ENCODE results near the gene MRTFA. TPM values are rescaled to one million over a fixed set of nuclear protein-coding genes. Genes with fewer than 3 reads are reported as not detected.

MRTFA gene
- total RNA-seq, 3 donors from 2014 or later = 32.4 to 45.3 (median 35.0) TPM

GRCh38 chr22:40553014-40553554 is 83.4 kb downstream of the MRTFA start:
- H3K4me3 ChIP-seq = no peak overlapping the region
- H3K4me1 ChIP-seq (ENCODE audit: low read depth) = no peaks in the 10 kb centered on the region
- DNase-seq (no peak), ATAC-seq (no peak)
- H3K9me3 ChIP-seq = no peaks in the 10 kb centered on the region
- no peaks in the 10 kb centered on the region for H3K36me3 ChIP-seq (ENCODE audit: low read depth)
- intact Hi-C loops (cut with DNase I, micrococcal nuclease) = no loop called here
- TF ChIP-seq CTCF (IDR thresholded peaks at IDR 0.05) = no peak

GRCh38 chr22:40552070-40552469 is 84.4 kb downstream of the MRTFA start:
- H3K9me3 ChIP-seq = no peaks in the 10 kb centered on the region
- ATAC-seq (no peak), DNase-seq (no peak)
- TF ChIP-seq CTCF (IDR thresholded peaks at IDR 0.05) = no peak
- intact Hi-C loops (cut with DNase I, micrococcal nuclease) = no loop called here
- no peak overlapping the region for H3K4me3 ChIP-seq
- H3K36me3 ChIP-seq (ENCODE audit: low read depth) = no peaks in the 10 kb centered on the region
- no peaks in the 10 kb centered on the region for H3K4me1 ChIP-seq (ENCODE audit: low read depth)

- no peak for TF ChIP-seq CTCF (IDR thresholded peaks at IDR 0.05)
- Histone ChIP-seq H3K4me1 (ENCODE audit: low read depth) (no peaks in the 10 kb centered on the region), H3K9me3 (no peaks in the 10 kb centered on the region), H3K4me3 (no peak overlapping the region), H3K36me3 (ENCODE audit: low read depth) (no peaks in the 10 kb centered on the region)
- DNase-seq (no peak), ATAC-seq (no peak)
- intact Hi-C loops (cut with DNase I, micrococcal nuclease) = no loop called here
Observed at GRCh38 chr22:40547729-40548143, 88.8 kb downstream of the MRTFA start.

GRCh38 chr22:40544758-40545157 is 91.8 kb downstream of the MRTFA start:
- intact Hi-C loops (cut with DNase I, micrococcal nuclease) = no loop called here
- Histone ChIP-seq H3K4me3 (no peak overlapping the region), H3K36me3 (ENCODE audit: low read depth) (no peaks in the 10 kb centered on the region), H3K9me3 (no peaks in the 10 kb centered on the region), H3K4me1 (ENCODE audit: low read depth) (no peaks in the 10 kb centered on the region)
- ATAC-seq (no peak), DNase-seq (no peak)
- no peak for TF ChIP-seq CTCF (IDR thresholded peaks at IDR 0.05)

GRCh38 chr22:40542821-40543540 is 93.5 kb downstream of the MRTFA start:
- H3K4me1 ChIP-seq (ENCODE audit: low read depth) = no peaks in the 10 kb centered on the region
- TF ChIP-seq CTCF (IDR thresholded peaks at IDR 0.05) = no peak
- intact Hi-C loops (cut with DNase I, micrococcal nuclease) = no loop called here
- no peaks in the 10 kb centered on the region for H3K9me3 ChIP-seq
- H3K36me3 ChIP-seq (ENCODE audit: low read depth) = no peaks in the 10 kb centered on the region
- no peak overlapping the region for H3K4me3 ChIP-seq
- no peak for DNase-seq
- ATAC-seq = no peak

Measured in mucosa of descending colon (tissue), 3 donors.